Mesothelial cell of epicardium (in vitro differentiated cells): ENCODE data around the gene OR52N4. TPM values are rescaled to one million over a fixed set of nuclear protein-coding genes. Genes with fewer than 3 reads are reported as not detected.
A peak's percentile ranks its signal among the peaks of the same experiment; 100 is the strongest.
"Not testable (repeated sequence)": the region's sequence is repeated elsewhere in the genome, so short reads cannot be mapped to it uniquely, and the experiment has no call there.

Source experiments
- DNase-seq, 2 experiments: peaks; one replicate each; pipeline ENCODE4 v3.0.0; 2021; ENCODE audit warnings: low spot score in 2 of 2; ENCODE audit not compliant: unreplicated experiment in 2 of 2
- H3K27ac Mint-ChIP-seq: 2 replicates; pipeline ENCODE4 v1.8.0; 2021; ENCODE audit warnings: mixed read lengths
- H3K27me3 Mint-ChIP-seq: 2 replicates; pipeline ENCODE4 v1.8.0; 2021; ENCODE audit warnings: low read depth, mixed read lengths
- H3K36me3 Mint-ChIP-seq: 2 replicates; pipeline ENCODE4 v1.8.0; 2021; ENCODE audit warnings: mixed read lengths
- H3K4me1 Mint-ChIP-seq: 2 replicates; pipeline ENCODE4 v1.8.0; 2021; ENCODE audit warnings: mixed read lengths
- H3K4me3 Mint-ChIP-seq: 2 replicates; pipeline ENCODE4 v1.8.0; 2021; ENCODE audit warnings: mild to moderate bottlenecking, moderate library complexity, mixed read lengths
- H3K9me3 Mint-ChIP-seq: 2 replicates; pipeline ENCODE4 v1.8.0; 2021; ENCODE audit warnings: mixed read lengths
- CTCF ChIP-seq: fragments of 200-600 bp; sonication (generic); IDR thresholded peaks from one replicate; pipeline ENCODE4 v1.5.0; 2021; ENCODE audit warnings: antibody characterized with exemption; ENCODE audit not compliant: unreplicated experiment
- total RNA-seq: library from RNA; stranded (reverse); gene quantifications from 3 replicates; pipeline ENCODE4 v1.2.1, GENCODE V29; 2021

Gene OR52N4
- total RNA-seq: 0.18 TPM in 1 of 3 replicates, not detected in the others

GRCh38 chr11:5753943-5754342 lies at the start of gene OR52N4:
OR52N4 (plus strand) TSS chr11:5754243; CDS start chr11:5754741, 498 bp downstream.
- no peak for DNase-seq
- H3K36me3 Mint-ChIP-seq: no peaks in the 10 kb centered on the region
- H3K9me3 Mint-ChIP-seq: no peaks in the 10 kb centered on the region
- no peaks in the 10 kb centered on the region for H3K4me1 Mint-ChIP-seq
- no peak within 1 kb of the TSS for H3K4me3 Mint-ChIP-seq
- no peak within 1 kb of the TSS for H3K27ac Mint-ChIP-seq
- H3K27me3 Mint-ChIP-seq: peaks cover 12% of the 10 kb centered on the region
- TF ChIP-seq CTCF: no peak

GRCh38 chr11:5705688-5706087 lies 48.4 kb upstream of the OR52N4 start:
- TF ChIP-seq CTCF: no peak
- H3K36me3 Mint-ChIP-seq: peaks cover 25% of the 10 kb centered on the region

GRCh38 chr11:5712507-5712906 lies 41.5 kb upstream of the OR52N4 start:
- no peak for DNase-seq
- H3K9me3 Mint-ChIP-seq: no peaks in the 10 kb centered on the region
- H3K27ac Mint-ChIP-seq: no peak overlapping the region
- no peaks in the 10 kb centered on the region for H3K27me3 Mint-ChIP-seq
- H3K36me3 Mint-ChIP-seq: peaks cover 14% of the 10 kb centered on the region
- H3K4me3 Mint-ChIP-seq: no peak overlapping the region
- peak; percentile 63 for TF ChIP-seq CTCF
- H3K4me1 Mint-ChIP-seq: no peaks in the 10 kb centered on the region

More at GRCh38 chr11:5705688-5706087, 48.4 kb upstream of the OR52N4 start:
- H3K27ac Mint-ChIP-seq: no peak overlapping the region
- DNase-seq: no peak
- H3K4me3 Mint-ChIP-seq: no peak overlapping the region
- no peaks in the 10 kb centered on the region for H3K27me3 Mint-ChIP-seq
- peaks cover 4% of the 10 kb centered on the region for H3K4me1 Mint-ChIP-seq
- H3K9me3 Mint-ChIP-seq: no peaks in the 10 kb centered on the region

GRCh38 chr11:5713695-5714094 lies 40.3 kb upstream of the OR52N4 start:
- Mint-ChIP-seq H3K4me3 (no peak overlapping the region), H3K9me3 (peaks cover 6% of the 10 kb centered on the region), H3K27me3 (no peaks in the 10 kb centered on the region), H3K36me3 (peaks cover 9% of the 10 kb centered on the region), H3K27ac (no peak overlapping the region), H3K4me1 (no peaks in the 10 kb centered on the region)
- no peak for TF ChIP-seq CTCF
- DNase-seq: no peak

- not testable (repeated sequence) for H3K27ac Mint-ChIP-seq, DNase-seq, H3K9me3 Mint-ChIP-seq, H3K4me1 Mint-ChIP-seq, H3K36me3 Mint-ChIP-seq, H3K4me3 Mint-ChIP-seq, H3K27me3 Mint-ChIP-seq
These were observed 37.5 kb upstream of the OR52N4 start for GRCh38 chr11:5716518-5716917.

- H3K36me3 Mint-ChIP-seq: no peaks in the 10 kb centered on the region
- DNase-seq: no peak
- no peaks in the 10 kb centered on the region for H3K4me1 Mint-ChIP-seq
- H3K4me3 Mint-ChIP-seq: no peak overlapping the region
- H3K27ac Mint-ChIP-seq: no peak overlapping the region
- peaks cover 5% of the 10 kb centered on the region for H3K27me3 Mint-ChIP-seq
- no peak for TF ChIP-seq CTCF
- peaks cover 6% of the 10 kb centered on the region for H3K9me3 Mint-ChIP-seq
These were observed 34.1 kb upstream of the OR52N4 start for GRCh38 chr11:5719703-5720495.
